Measurements from ENCODE around the gene TLX1. TPM values are rescaled to one million over a fixed set of nuclear protein-coding genes. Genes with fewer than 3 reads are reported as not detected.

TLX1 gene
- total RNA-seq, 1 experiment from 2014 or later, result not detected

GRCh38 chr10:101182936-101183335, 51.8 kb downstream of the TLX1 start:
- Histone ChIP-seq H3K36me3 (ENCODE audit: low read depth) (no peaks in the 10 kb centered on the region), H4K20me1 (ENCODE audit: insufficient read depth) (no peaks in the 10 kb centered on the region), H3K9me2 (ENCODE audit: insufficient read depth) (no peaks in the 10 kb centered on the region), H3K27ac (no peak overlapping the region), H3K9me3 (ENCODE audit: insufficient read depth, low read depth) (no peaks in the 10 kb centered on the region), H3K4me1 (replicated peaks; ENCODE audit: insufficient read depth) (no peaks in the 10 kb centered on the region), H3F3A (ENCODE audit: insufficient read depth, low read depth) (no peaks in the 10 kb centered on the region), H2AFZ (no peak overlapping the region), H3K4me3 (no peak overlapping the region), H3K27me3 (ENCODE audit: insufficient read depth, low read depth) (peaks cover 28% of the 10 kb centered on the region; the same call in 1 of the 2 replicates), H3K79me2 (ENCODE audit: low read depth) (no peaks in the 10 kb centered on the region), H3K4me2 (no peak overlapping the region)
- POLR2A ChIA-PET (ENCODE audit: unreplicated experiment), result interaction anchor here (0.6 kb wide), 1 partner anchor 333 kb away, joined by 3 read pairs; no protein-coding TSS in a partner anchor
- DNase-seq, result no peak
- CTCF ChIA-PET, result no interaction called here
- TF ChIP-seq EZH2 (IDR thresholded peaks at IDR 0.05; ENCODE audit: low read depth) (no peak), CTCF (conservative IDR thresholded peaks at IDR 0.05) (no peak)
- intact Hi-C loops (cut with micrococcal nuclease; ENCODE audit: unreplicated experiment), result no loop called here
- BruUV-seq (replicated peaks), result no TSS peak

GRCh38 chr10:101183458-101184183, 52.5 kb downstream of the TLX1 start:
- POLR2A ChIA-PET (ENCODE audit: unreplicated experiment), result no interaction called here
- Histone ChIP-seq H3K27me3 (ENCODE audit: insufficient read depth, low read depth) (peaks cover 28% of the 10 kb centered on the region; the same call in 1 of the 2 replicates), H3K36me3 (ENCODE audit: low read depth) (no peaks in the 10 kb centered on the region), H3K9me3 (ENCODE audit: insufficient read depth, low read depth) (no peaks in the 10 kb centered on the region), H3K4me1 (replicated peaks; ENCODE audit: insufficient read depth) (no peaks in the 10 kb centered on the region), H3K9me2 (ENCODE audit: insufficient read depth) (no peaks in the 10 kb centered on the region), H3K27ac (no peak overlapping the region), H3K4me2 (no peak overlapping the region), H3F3A (ENCODE audit: insufficient read depth, low read depth) (no peaks in the 10 kb centered on the region), H4K20me1 (ENCODE audit: insufficient read depth) (no peaks in the 10 kb centered on the region), H3K79me2 (ENCODE audit: low read depth) (no peaks in the 10 kb centered on the region), H2AFZ (no peak overlapping the region), H3K4me3 (no peak overlapping the region)
- no peak for DNase-seq
- BruUV-seq (replicated peaks), result no TSS peak
- intact Hi-C loops (cut with micrococcal nuclease; ENCODE audit: unreplicated experiment), result no loop called here
- CTCF ChIA-PET, result no interaction called here
- TF ChIP-seq EZH2 (IDR thresholded peaks at IDR 0.05; ENCODE audit: low read depth) (no peak), CTCF (conservative IDR thresholded peaks at IDR 0.05) (no peak)

Other genes starting within 250 kb of the TLX1 start
- 13.6 and 17.1 TPM in 2 replicates for gene SLF2, start 218.3 kb upstream of the TLX1 start, total RNA-seq (2021)
- 0.70 and 0.83 TPM in 2 replicates for gene SEMA4G, start 161.8 kb upstream of the TLX1 start, total RNA-seq (2021)
- 41.0 and 45.7 TPM in 2 replicates for gene MRPL43, start 143.8 kb upstream of the TLX1 start, total RNA-seq (2021)
- gene TWNK, start 143.8 kb upstream of the TLX1 start, total RNA-seq (2021), result 7.5 and 7.9 TPM in 2 replicates
- gene LZTS2, start 131.5 kb upstream of the TLX1 start, total RNA-seq (2021), result 32.5 and 39.5 TPM in 2 replicates
- 2.3 and 2.8 TPM in 2 replicates for gene PDZD7, start 100.2 kb upstream of the TLX1 start, total RNA-seq (2021)
- gene SFXN3, start 100.1 kb upstream of the TLX1 start, total RNA-seq (2021), result 30.6 and 35.2 TPM in 2 replicates
- gene KAZALD1, start 69.3 kb upstream of the TLX1 start, total RNA-seq (2021), result 19.7 and 21.2 TPM in 2 replicates
- not detected in 2 replicates for gene LBX1, start 98.2 kb downstream of the TLX1 start, total RNA-seq (2021)
- gene BTRC, start 222.9 kb downstream of the TLX1 start, total RNA-seq (2021), result 14.1 and 15.6 TPM in 2 replicates